Measurements from ENCODE around the gene OXGR1.
A peak's percentile ranks its signal among the peaks of the same experiment; 100 is the strongest.

Gene OXGR1

DNA sequence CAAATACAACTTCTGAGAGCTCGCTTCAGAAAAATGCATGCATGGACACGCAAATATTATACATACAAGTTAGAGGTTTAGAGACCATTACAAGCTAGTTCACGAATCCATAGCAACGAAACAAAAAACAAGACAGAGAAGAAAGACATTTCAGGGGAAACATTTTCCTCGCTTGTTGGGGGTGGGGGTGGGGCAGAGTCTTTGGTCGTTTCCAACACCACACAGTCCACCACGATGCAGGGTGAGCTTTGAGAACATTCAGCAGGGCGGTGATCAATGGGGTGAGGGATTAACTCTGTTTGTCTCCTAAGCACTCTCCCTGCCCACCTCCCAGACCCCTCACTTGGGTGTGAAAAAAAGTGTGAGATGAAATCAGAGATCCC, 651 bp downstream of the OXGR1 start:
- TF ChIP-seq, protein P1, sequence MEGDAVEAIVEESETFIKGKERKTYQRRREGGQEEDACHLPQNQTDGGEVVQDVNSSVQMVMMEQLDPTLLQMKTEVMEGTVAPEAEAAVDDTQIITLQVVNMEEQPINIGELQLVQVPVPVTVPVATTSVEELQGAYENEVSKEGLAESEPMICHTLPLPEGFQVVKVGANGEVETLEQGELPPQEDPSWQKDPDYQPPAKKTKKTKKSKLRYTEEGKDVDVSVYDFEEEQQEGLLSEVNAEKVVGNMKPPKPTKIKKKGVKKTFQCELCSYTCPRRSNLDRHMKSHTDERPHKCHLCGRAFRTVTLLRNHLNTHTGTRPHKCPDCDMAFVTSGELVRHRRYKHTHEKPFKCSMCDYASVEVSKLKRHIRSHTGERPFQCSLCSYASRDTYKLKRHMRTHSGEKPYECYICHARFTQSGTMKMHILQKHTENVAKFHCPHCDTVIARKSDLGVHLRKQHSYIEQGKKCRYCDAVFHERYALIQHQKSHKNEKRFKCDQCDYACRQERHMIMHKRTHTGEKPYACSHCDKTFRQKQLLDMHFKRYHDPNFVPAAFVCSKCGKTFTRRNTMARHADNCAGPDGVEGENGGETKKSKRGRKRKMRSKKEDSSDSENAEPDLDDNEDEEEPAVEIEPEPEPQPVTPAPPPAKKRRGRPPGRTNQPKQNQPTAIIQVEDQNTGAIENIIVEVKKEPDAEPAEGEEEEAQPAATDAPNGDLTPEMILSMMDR (IDR thresholded peaks at IDR 0.05) = no peak

DNA sequence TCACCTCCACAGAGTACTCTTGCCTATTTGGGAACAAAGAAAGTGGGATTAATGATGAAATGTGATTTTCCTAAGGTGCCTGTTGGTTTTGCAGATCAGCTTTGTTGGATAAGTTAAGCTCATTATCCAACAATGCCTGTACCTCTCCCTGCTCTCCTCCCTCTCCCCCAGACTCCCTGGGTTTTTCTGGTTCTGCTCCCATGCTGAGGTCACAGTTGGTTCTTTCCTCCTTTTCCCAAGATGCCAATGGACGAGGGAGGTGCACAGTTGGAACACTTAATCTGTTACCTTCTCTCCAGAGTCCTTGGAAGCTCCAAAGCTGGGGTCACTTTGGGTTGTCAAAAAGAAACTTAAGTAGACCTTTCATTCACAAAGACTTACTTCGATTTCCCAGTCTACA, 1.6 kb downstream of the OXGR1 start:
- TF ChIP-seq, protein P1 (IDR thresholded peaks at IDR 0.05) = no peak

DNA sequence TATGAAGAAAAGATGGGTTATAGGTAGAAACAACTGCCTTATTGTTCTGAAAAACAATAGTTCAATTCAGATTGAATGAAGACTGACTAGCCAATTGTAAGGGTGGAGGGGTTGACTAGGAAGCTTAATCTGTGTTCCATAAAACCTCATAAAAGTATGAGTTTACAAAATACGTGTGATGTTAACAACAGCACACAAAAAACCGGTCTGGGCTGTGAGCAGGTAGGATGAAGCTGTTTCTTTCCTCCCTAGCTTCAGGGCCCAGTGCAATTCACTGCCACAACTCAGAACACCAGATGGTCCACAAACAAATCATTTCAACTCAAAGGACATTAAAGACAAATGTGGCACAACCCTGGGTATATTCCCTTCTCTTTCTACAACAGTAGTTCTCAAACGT, 3.2 kb downstream of the OXGR1 start:
- TF ChIP-seq, protein P1 (IDR thresholded peaks at IDR 0.05) = no peak

DNA sequence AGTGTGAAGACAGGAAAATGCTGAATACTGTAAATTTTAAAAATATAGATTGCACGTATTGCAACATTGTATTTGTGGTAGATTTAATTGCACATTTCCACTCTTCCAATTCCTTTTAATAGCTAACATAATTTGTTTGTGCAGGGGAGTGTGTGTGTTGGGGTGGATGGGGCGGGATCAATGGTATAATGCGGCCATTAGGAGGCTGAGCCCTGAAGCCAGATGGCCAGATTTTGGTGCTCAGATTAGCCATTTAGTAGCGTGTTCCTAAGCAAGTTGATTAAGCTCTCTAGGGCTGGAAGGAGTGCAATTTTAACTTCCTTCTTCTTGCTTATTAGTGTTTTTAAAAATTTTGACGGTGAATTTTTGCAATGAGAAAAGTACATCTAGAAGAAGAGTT, 5.8 kb downstream of the OXGR1 start:
- TF ChIP-seq, protein P1 (IDR thresholded peaks at IDR 0.05) = no peak

DNA sequence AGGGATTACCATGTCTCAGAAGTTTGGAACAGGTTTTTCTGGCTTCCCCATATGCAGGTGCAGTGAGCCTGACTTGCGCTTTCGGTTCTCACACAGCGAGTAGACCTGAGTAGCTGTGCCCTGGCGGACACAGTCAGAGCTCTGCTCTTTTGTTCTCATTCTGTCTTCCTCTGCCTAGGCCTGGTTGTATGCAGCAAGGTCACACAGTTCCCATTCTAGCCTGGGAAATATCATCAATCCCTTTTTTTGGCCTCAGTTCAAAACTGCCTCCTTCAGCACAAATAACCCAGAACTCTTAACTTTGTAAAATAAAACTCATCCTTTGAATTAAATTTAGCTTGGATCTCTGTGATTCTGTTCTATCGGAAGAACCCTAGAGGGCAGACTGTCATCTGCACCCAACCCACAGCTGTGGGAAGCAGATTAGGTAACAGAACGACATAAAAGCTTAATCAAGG, 10.2 kb downstream of the OXGR1 start:
- TF ChIP-seq, protein P1 (IDR thresholded peaks at IDR 0.05) = peak; percentile 12; the same call in 1 of the 2 replicates

DNA sequence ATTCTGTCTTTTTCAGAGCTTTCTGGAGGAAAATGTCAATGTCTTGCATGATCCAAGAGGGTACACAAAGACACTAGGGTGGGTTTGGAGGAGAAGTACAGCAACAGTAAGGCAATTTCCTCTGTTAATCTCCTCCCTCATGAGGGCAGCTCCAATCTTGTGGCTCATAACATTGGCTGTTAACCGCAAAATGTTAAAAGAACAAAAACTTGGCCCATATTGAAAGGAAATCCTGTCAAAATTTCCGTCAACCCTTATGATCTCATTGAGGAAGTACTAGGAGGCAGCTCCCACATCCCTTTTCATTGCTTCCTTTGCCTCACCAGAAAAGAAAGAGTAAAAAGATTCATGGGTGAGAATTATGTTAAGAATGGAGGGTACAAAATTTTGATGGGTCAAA, 11.6 kb downstream of the OXGR1 start:
- TF ChIP-seq, protein P1 (IDR thresholded peaks at IDR 0.05) = no peak

DNA sequence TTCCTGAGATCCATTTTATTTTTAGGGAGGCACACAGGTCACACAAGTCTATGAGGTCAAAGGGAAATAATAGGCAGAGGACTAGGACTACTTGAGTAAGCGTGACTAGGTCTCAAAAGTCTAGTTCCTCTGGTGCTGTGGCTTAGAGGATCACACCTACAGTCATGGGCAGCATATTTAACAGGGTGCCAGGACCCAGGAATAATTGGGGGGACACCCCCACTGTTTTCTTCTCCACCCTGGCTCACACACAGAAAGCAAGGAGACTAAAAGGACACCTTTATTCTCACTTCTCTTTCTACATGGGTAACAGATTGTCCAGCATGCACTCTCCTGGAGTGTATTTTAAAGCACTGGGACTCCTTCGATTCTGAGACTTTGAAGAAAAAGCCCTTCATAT, 26.2 kb downstream of the OXGR1 start:
- TF ChIP-seq, protein P1 (IDR thresholded peaks at IDR 0.05) = no peak

DNA sequence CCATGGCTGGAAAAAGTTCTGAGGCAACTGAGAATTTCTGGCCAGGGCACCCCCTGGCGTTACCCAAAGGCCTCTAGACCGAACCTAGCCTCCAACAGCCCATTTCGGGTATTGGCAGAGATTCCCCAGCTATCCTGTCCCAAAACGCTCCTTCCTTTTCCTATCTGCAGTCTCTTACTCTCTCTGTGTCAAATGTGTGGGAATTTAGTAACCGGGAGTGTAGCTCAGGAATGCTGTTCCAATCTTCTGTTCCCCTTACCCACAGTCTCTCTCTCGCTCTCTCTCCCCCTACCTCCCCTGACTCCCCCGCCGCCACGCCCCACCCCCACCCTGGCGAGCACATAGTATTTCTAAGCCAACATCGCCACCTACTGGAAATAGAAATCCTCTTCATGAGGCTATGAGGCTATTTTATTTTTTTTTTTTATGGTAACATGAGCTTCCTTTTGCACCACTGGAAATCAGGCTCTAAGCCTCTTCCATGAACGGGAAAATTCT, 27.0 kb downstream of the OXGR1 start:
- TF ChIP-seq, protein P1 (IDR thresholded peaks at IDR 0.05) = peak; percentile 19; the same call in 1 of the 2 replicates

All from LNCAP (cell line).